Activated B cell treated with CpG ODN at 0.5 μM for 24 hours (primary cell): Measurements from ENCODE around the gene SNAI1. TPM values are rescaled to one million over a fixed set of nuclear protein-coding genes. Genes with fewer than 3 reads are reported as not detected.

Experiments used
- ATAC-seq: fragments of 200-7000 bp; cut with Tn5 transposase; one replicate; pipeline ENCODE4 v1.10.0; 2021; ENCODE audit warnings: low read depth, mild to moderate bottlenecking, moderate library complexity
- CTCF ChIA-PET: fragments of 350-600 bp; sonication (Branson Sonifier 250); formaldehyde crosslinking; loops from one replicate; lab custom pipeline; 2021; ENCODE audit warnings: antibody characterized with exemption; lab: Charles Lee
- POLR2A ChIA-PET: fragments of 350-600 bp; sonication (Branson Sonifier 250); formaldehyde crosslinking; loops from one replicate; lab custom pipeline; 2021; ENCODE audit warnings: antibody characterized with exemption; lab: Charles Lee
- DNase-seq: peaks from one replicate; pipeline ENCODE4 v3.0.0; 2022
- H3K27ac Mint-ChIP-seq: one replicate; pipeline ENCODE4 v1.8.0; 2020; ENCODE audit warnings: mixed read lengths
- H3K27me3 Mint-ChIP-seq: one replicate; pipeline ENCODE4 v1.8.0; 2021; ENCODE audit warnings: mixed read lengths
- H3K36me3 Mint-ChIP-seq: one replicate; pipeline ENCODE4 v1.8.0; 2021; ENCODE audit warnings: low read depth, mixed read lengths
- H3K4me1 Mint-ChIP-seq: one replicate; pipeline ENCODE4 v1.8.0; 2021; ENCODE audit warnings: mixed read lengths
- H3K4me3 Mint-ChIP-seq: one replicate; pipeline ENCODE4 v1.8.0; 2020; ENCODE audit warnings: mild to moderate bottlenecking, mixed read lengths
- H3K9me3 Mint-ChIP-seq: one replicate; pipeline ENCODE4 v1.8.0; 2020; ENCODE audit warnings: mixed read lengths
- CTCF ChIP-seq: fragments of 200-600 bp; IDR thresholded peaks from one replicate; pipeline ENCODE4 v1.8.0; 2022; ENCODE audit warnings: antibody characterized with exemption, mild to moderate bottlenecking
- intact Hi-C: fragments of 100-400 bp; cut with micrococcal nuclease; formaldehyde crosslinking; loops from one replicate; pipeline ENCODE4 v1.15.1; 2024
- total RNA-seq: library from RNA; stranded (reverse); gene quantifications from 2 replicates; pipeline ENCODE4 v1.2.3, GENCODE V29; 2022

The SNAI1 gene
- total RNA-seq, 1 donor from 2014 or later, result 0.67 TPM

- peaks cover 24% of the 10 kb centered on the region for H3K4me1 Mint-ChIP-seq
- no peaks in the 10 kb centered on the region for H3K36me3 Mint-ChIP-seq
- DNase-seq, result no peak
- no peaks in the 10 kb centered on the region for H3K9me3 Mint-ChIP-seq
- ChIA-PET CTCF (interaction anchor here (0.8 to 12.6 kb wide), 11 partner anchors 18 to 198 kb away, joined by 3 to 346 read pairs (median 4); no protein-coding TSS in a partner anchor), POLR2A (interaction anchor here (0.6 to 3.0 kb wide), 5 partner anchors 54 to 776 kb away, joined by 3 to 21 read pairs (median 4); partner anchors contain the start of gene PEDS1)
- intact Hi-C loops, result loop anchor here (1.0 to 2.0 kb wide), 4 partner anchors 18 to 59 kb away; partner anchors contain the start of gene RNF114
- TF ChIP-seq CTCF, result no peak
- peak overlapping the region; percentile 72 for H3K4me3 Mint-ChIP-seq
- no peaks in the 10 kb centered on the region for H3K27me3 Mint-ChIP-seq
- ATAC-seq, result no peak
- no peak overlapping the region for H3K27ac Mint-ChIP-seq
These were observed 1.3 kb upstream of the SNAI1 start for GRCh38 chr20:49981218-49982071.

GRCh38 chr20:49982072-49982345 is 771 bp upstream of the SNAI1 start:
- H3K9me3 Mint-ChIP-seq, result no peaks in the 10 kb centered on the region
- POLR2A ChIA-PET, result interaction anchor here (0.7 to 3.0 kb wide), 4 partner anchors 53 to 172 kb away, joined by 3 to 21 read pairs (median 4); partner anchors contain the start of gene PEDS1
- peak overlapping the region; percentile 68 for H3K27ac Mint-ChIP-seq
- no peak for TF ChIP-seq CTCF
- DNase-seq (no peak), ATAC-seq (no peak)
- H3K4me1 Mint-ChIP-seq, result peaks cover 24% of the 10 kb centered on the region
- no peaks in the 10 kb centered on the region for H3K27me3 Mint-ChIP-seq
- CTCF ChIA-PET, result interaction anchor here (0.8 to 12.6 kb wide), 9 partner anchors 17 to 198 kb away, joined by 3 to 346 read pairs (median 5); no protein-coding TSS in a partner anchor
- no peaks in the 10 kb centered on the region for H3K36me3 Mint-ChIP-seq
- intact Hi-C loops, result loop anchor here (1.0 to 2.0 kb wide), 4 partner anchors 17 to 59 kb away; partner anchors contain the start of gene RNF114
- H3K4me3 Mint-ChIP-seq, result peak overlapping the region; percentile 72

- DNase-seq (no peak), ATAC-seq (no peak)
- H3K4me3 Mint-ChIP-seq, result peak overlapping the region; percentile 59
- ChIA-PET CTCF (interaction anchor here (1.6 to 12.6 kb wide), 2 partner anchors 63 to 87 kb away, joined by 3 to 346 read pairs; no protein-coding TSS in a partner anchor), POLR2A (interaction anchor here (0.5 to 0.9 kb wide), 6 partner anchors 13 to 88 kb away, joined by 3 to 8 read pairs (median 4); no protein-coding TSS in a partner anchor)
- no peak for TF ChIP-seq CTCF
- H3K27me3 Mint-ChIP-seq, result no peaks in the 10 kb centered on the region
- no peaks in the 10 kb centered on the region for H3K9me3 Mint-ChIP-seq
- no peaks in the 10 kb centered on the region for H3K36me3 Mint-ChIP-seq
- H3K4me1 Mint-ChIP-seq, result peaks cover 24% of the 10 kb centered on the region
- peak overlapping the region; percentile 30 for H3K27ac Mint-ChIP-seq
- intact Hi-C loops, result loop anchor here (2.0 kb wide), 1 partner anchor 58 kb away; no protein-coding TSS in a partner anchor
These were observed 505 bp downstream of the SNAI1 start for GRCh38 chr20:49983123-49983847.

- H3K4me1 Mint-ChIP-seq, result peaks cover 24% of the 10 kb centered on the region
- no peak overlapping the region for H3K4me3 Mint-ChIP-seq
- no peaks in the 10 kb centered on the region for H3K9me3 Mint-ChIP-seq
- H3K27me3 Mint-ChIP-seq, result no peaks in the 10 kb centered on the region
- DNase-seq (no peak), ATAC-seq (no peak)
- intact Hi-C loops, result loop anchor here (2.0 kb wide), 1 partner anchor 57 kb away; no protein-coding TSS in a partner anchor
- H3K36me3 Mint-ChIP-seq, result no peaks in the 10 kb centered on the region
- H3K27ac Mint-ChIP-seq, result no peak overlapping the region
- no peak for TF ChIP-seq CTCF
- CTCF ChIA-PET, result interaction anchor here (0.7 to 12.6 kb wide), 2 partner anchors 87 to 100 kb away, joined by 4 to 346 read pairs; no protein-coding TSS in a partner anchor
- POLR2A ChIA-PET, result interaction anchor here (0.6 to 0.9 kb wide), 3 partner anchors 13 to 88 kb away, joined by 3 to 5 read pairs (median 4); no protein-coding TSS in a partner anchor
These were observed 1.1 kb downstream of the SNAI1 start for GRCh38 chr20:49983848-49984408.
